ENCODE measurements around the gene ARL8A.

DNA sequence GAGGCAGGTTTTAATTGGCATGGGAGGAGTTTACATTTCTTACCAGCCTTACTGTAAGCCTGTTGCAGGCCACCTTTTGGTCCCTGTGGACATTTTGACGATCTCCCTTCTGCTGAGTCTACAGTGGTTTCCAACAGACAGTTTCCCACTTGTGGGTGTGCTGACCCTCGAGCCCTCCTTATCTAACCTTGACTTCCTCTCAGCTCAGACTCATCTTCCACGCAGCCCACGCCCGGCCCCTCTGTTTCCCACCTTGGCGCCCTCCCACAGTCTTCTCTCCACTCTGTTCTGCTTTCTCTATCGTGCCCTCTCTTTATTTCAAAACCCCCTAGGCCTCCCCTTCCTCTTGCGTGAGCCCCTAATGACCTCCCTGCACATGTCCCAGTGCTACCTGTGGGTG lies 6.1 kb upstream of the ARL8A start:
- no peak for TF ChIP-seq EZH2 (IDR thresholded peaks at IDR 0.05; ENCODE audit: low read length)
- TF ChIP-seq, protein P1, sequence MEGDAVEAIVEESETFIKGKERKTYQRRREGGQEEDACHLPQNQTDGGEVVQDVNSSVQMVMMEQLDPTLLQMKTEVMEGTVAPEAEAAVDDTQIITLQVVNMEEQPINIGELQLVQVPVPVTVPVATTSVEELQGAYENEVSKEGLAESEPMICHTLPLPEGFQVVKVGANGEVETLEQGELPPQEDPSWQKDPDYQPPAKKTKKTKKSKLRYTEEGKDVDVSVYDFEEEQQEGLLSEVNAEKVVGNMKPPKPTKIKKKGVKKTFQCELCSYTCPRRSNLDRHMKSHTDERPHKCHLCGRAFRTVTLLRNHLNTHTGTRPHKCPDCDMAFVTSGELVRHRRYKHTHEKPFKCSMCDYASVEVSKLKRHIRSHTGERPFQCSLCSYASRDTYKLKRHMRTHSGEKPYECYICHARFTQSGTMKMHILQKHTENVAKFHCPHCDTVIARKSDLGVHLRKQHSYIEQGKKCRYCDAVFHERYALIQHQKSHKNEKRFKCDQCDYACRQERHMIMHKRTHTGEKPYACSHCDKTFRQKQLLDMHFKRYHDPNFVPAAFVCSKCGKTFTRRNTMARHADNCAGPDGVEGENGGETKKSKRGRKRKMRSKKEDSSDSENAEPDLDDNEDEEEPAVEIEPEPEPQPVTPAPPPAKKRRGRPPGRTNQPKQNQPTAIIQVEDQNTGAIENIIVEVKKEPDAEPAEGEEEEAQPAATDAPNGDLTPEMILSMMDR (optimal IDR thresholded peaks at IDR 0.05 in 1 of 3, IDR thresholded peaks at IDR 0.05 in 1 of 3, conservative IDR thresholded peaks at IDR 0.05 in 1 of 3; ENCODE audit: extremely low read depth in 1 of 3, insufficient read depth in 2 of 3, low read length in 3 of 3), result no peak
